NCI-H187 treated with DMSO at 0.1 percent for 48 hours (cell line): Measurements from ENCODE around the gene LFNG.

ENCODE experiments used
- DNase-seq: peaks from one replicate; lab custom pipeline; 2025; lab: John Stamatoyannopoulos, UW

The LFNG gene

GRCh38 chr7:2484868-2485267 is 34.7 kb upstream of the LFNG start:
- DNase-seq = no peak

DNA sequence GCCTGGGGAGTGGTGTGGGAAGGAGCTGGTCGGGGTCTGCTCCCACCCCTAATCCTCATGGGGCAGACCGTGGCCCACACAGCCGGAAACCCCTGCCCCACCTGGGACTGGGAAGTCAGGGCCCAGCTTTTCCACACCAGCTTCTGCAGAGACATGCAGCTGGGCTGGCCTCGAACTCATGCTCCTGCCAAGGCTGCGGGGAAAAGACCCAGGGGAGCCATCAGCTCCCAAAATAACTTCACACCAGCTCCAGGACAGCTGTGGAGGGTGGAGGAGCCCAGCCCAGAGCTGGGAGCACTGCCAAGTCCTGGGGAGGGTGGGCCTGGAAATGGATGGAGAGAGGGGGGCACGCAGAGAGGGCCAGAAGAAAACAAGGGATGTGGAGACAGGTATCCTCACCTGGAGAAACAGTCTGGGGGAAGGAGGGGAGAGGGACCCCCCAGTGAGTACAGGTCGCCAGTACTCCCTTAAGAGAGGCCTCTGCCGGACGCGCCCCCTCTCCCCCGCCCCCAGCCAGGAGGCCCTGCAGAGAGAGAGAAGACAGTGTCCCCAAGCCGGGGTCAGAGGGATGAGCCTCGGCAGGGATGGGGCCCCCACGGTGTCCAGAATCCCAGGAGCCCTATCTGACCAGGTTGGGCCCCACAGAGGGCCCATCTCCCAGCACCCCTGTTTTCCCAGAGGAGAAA is 31.8 kb upstream of the LFNG start:
- DNase-seq = no peak

GRCh38 chr7:2488272-2488645 is 31.3 kb upstream of the LFNG start:
- DNase-seq = no peak

GRCh38 chr7:2488681-2489080 is 30.9 kb upstream of the LFNG start:
- DNase-seq = no peak

- no peak for DNase-seq
These were observed 29.4 kb upstream of the LFNG start for GRCh38 chr7:2490181-2490651.

DNA sequence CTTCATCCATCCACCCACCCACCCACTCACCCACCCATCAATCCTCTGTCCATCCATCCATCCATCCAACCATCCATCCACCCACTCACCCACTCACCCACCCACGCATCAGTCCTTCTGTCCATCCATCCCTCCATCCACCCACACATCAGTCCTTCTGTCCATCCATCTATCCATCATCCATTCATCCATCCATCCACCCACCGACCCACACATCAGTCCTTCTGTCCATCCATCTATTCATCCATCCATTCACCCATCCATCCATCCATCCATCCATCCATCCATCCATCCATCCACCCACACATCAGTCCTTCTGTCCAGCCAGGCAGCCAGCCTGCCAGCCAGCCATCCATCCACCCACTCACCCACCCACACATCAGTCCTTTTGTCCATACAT is 27.5 kb upstream of the LFNG start:
- DNase-seq = no peak

DNA sequence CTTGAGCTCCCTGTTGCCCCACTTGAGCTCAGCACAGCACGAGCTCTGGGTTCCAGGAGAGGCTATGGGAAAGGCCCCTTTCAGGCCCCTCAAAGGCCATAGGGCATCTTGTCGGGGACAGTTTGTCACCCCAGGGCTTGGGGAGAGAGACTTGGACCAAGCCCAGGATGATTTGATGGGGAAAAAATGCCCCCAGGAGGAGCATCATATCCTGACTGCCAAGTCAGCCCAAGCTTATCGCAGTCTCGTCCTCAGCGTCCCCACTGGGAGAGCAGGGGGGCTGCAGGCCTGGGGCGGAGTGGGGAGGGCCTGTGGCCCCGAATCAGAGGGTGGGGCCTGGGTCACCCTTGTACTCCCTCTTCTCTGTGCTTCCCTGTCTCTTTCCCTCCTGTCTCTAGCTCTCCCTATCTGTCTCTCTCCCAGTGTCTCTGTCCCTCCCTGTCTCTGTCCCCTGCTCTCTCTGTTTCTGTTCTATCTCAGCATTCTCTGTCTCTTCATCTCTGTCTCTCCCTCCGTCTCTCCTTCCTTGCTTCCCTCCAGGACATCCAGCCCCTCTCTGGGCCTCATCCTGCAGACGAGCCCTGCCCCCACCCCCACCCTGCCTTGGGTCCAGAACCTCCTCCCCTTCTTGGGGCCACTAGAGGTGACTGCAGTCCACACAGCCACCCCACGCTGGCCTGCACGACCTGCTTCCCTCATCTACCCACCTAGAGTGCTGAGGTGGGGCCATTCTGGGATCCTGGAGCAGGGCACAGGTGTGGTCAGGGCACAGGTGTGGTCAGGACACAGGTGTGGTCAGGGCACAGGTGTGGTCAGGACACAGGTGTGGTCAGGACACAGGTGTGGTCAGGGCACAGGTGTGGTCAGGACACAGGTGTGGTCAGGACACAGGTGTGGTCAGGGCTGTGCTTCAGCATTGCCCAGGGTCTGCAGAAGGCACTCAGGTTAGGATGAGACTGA is 26.1 kb upstream of the LFNG start:
- no peak for DNase-seq

GRCh38 chr7:2494191-2495130 is 25.1 kb upstream of the LFNG start:
- no peak for DNase-seq

- no peak for DNase-seq
These were observed 23.9 kb upstream of the LFNG start for GRCh38 chr7:2495418-2496299.

- no peak for DNase-seq
These were observed 23.2 kb upstream of the LFNG start for GRCh38 chr7:2496375-2496774.

DNA sequence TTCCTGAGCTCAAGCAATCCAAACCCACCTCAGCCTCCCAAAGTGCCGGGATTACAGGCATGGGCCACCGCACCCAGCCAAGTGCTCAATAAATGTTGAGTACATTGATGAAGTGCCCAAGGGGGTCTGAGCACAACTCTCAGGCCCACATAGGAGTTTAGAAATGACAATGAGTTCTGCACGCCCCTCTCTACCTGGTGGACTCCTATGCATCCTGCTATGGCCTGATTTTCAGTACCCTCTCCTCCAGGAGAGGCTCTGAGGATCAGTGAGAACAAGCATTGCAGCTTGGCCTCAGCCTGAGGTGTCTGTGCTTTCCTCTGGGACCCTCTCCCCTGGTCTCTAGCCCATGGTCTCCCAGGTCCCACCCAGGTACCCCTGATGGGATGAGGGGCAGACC is 22.5 kb upstream of the LFNG start:
- no peak for DNase-seq

DNA sequence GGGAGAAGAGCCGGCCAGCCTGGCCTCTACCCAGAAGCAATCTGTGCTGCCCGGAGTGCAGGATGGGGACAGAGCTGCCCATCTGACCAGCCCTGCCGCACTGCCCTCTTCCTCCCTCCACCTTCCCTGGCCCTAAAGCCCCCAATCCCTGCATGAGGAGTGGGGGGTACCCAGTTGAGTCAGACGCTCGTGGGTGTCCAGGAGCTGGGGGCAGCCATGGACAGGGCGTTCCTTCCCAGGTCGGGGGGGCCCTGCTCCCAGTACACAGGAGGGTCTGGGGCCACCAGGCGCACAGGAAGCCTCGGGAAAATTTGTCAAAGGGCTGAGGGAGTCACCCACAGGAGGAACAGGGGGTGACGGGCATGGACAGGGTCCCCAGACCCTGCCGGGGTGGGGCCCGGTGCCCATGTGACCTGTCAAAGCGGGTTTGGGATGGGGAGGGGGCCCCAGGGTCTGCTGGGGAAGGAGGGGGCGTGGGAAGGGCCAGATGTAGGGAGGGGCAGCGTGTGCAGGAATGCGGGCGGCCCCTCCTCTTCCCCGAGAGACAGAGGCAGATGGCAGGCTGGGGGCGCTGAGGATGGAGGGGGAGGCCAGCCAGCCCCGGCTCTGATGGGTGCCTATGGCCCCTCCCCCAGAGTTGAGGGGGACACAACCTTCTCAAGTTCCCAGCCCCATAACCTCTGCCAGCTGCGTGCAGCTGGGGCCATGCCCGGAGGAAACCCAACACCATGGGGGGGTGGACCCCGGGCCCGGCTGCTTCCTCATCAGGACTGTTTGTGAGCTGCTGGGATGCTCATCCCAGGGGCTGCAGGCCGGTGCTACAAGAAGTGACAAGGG is 21.9 kb upstream of the LFNG start:
- DNase-seq = no peak

- DNase-seq = no peak
These were observed 20.9 kb upstream of the LFNG start for GRCh38 chr7:2498708-2499107.

DNA sequence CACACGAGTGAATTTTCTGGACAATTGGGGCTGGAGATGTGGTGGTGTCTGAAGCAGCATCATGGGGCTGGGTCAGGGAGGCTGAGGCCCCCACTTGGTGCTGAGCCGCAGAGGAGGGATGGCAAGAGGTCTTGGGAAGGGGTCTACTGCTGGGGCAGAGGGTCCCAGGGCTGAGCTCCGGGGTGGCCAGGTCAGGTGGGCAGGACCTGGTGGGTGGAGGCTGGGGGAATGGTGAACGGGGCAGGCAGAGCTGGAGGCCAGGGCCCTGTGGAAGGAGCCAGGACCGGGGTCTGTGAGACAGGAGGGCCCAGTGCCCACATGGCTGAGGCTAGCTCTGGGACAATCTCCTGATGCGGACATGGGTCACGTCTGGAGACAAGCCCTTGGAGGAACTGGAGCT is 20.4 kb upstream of the LFNG start:
- DNase-seq = no peak

DNA sequence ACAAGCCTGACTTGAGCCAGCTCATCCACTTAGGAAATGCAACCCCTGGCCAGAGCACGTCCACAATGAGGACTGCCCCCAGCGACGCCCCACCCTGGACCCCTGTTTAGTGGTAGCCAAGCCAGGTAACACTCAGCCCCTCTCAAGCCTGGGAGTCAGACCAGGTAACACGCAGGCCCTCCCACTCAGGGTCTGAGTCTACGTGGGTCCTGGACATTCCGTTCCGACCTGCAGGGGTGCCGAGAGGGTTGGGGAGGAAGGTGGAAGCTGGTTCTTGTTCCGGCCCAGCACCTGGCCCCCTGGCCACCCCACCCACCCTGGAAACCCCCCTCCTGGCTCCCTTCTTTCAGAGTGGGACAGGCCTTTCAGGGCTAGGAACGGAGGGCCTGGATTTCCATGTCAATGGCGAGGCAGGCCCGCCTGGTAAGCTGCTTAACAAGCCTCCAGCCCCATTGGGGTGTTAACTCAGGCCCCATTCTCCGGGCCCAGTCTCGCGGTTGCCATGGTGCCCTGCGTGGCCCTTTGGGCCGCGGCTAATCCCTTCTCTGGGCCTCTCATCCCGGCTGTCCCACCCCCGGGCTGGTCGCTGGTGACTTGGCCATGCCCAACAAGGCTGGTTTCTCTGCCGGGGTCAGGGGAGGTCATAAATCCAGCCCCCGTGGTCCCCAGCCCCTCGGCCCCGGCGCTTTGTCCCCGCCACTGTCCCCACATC is 19.7 kb upstream of the LFNG start:
- no peak for DNase-seq

GRCh38 chr7:2500701-2501100 is 18.9 kb upstream of the LFNG start:
- no peak for DNase-seq

GRCh38 chr7:2501947-2502646 is 17.5 kb upstream of the LFNG start:
- DNase-seq = no peak

DNA sequence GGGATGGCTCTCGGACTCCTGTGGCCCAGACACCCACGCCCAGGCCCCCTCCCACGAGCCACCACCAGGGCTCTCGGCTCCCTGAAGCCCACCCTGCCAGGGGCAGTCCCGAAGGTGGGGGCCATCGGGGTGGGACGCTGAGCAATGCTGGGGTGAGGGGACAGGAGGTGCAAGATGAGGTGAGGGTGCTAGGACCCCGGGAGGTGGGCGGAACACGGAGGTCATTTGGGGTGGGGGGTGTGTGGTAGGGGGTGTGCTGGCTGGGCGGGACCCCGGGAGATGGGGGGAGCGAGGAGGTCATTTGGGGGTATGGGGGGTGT is 17.0 kb upstream of the LFNG start:
- no peak for DNase-seq
